NCI-H1048 (cell line): ENCODE results near the gene ANKRD34C.

Experiments used
- DNase-seq: peaks from one replicate; lab custom pipeline; 2025; lab: John Stamatoyannopoulos, UW

The ANKRD34C gene

GRCh38 chr15:79282371-79283251, at the start of gene ANKRD34C:
Gene ANKRD34C, plus strand, starts transcription at chr15:79282722. Its CDS starts 10,563 bp downstream, at chr15:79293285.
- no peak for DNase-seq

- DNase-seq = no peak
Observed at GRCh38 chr15:79233236-79233635, 49.3 kb upstream of the ANKRD34C start.

GRCh38 chr15:79240036-79240435, 42.5 kb upstream of the ANKRD34C start:
- no peak for DNase-seq

- no peak for DNase-seq
Observed at GRCh38 chr15:79243723-79244122, 38.8 kb upstream of the ANKRD34C start.

GRCh38 chr15:79244876-79245275, 37.6 kb upstream of the ANKRD34C start:
- no peak for DNase-seq

GRCh38 chr15:79248183-79248582, 34.3 kb upstream of the ANKRD34C start:
- DNase-seq = no peak

- no peak for DNase-seq
Observed at GRCh38 chr15:79257454-79257853, 25.1 kb upstream of the ANKRD34C start.

- DNase-seq = no peak
Observed at GRCh38 chr15:79261836-79262235, 20.7 kb upstream of the ANKRD34C start.

GRCh38 chr15:79265167-79265566, 17.4 kb upstream of the ANKRD34C start:
- DNase-seq = no peak

- DNase-seq = no peak
Observed at GRCh38 chr15:79265987-79266579, 16.4 kb upstream of the ANKRD34C start.

GRCh38 chr15:79283252-79284048, 928 bp downstream of the ANKRD34C start:
- peak; percentile 27 for DNase-seq

- DNase-seq = no peak
Observed at GRCh38 chr15:79290642-79291275, 8.2 kb downstream of the ANKRD34C start.

- no peak for DNase-seq
Observed at GRCh38 chr15:79292011-79292410, 9.5 kb downstream of the ANKRD34C start.

GRCh38 chr15:79294075-79294474, 11.6 kb downstream of the ANKRD34C start:
- DNase-seq = no peak

- DNase-seq = no peak
Observed at GRCh38 chr15:79296583-79296982, 14.1 kb downstream of the ANKRD34C start.

- no peak for DNase-seq
Observed at GRCh38 chr15:79299126-79299840, 16.8 kb downstream of the ANKRD34C start.

- DNase-seq = no peak
Observed at GRCh38 chr15:79299841-79300235, 17.3 kb downstream of the ANKRD34C start.

- no peak for DNase-seq
Observed at GRCh38 chr15:79307251-79307650, 24.7 kb downstream of the ANKRD34C start.

- no peak for DNase-seq
Observed at GRCh38 chr15:79308874-79309273, 26.4 kb downstream of the ANKRD34C start.

- no peak for DNase-seq
Observed at GRCh38 chr15:79310612-79310984, 28.1 kb downstream of the ANKRD34C start.
